ENCODE results near the gene CNTN1. TPM values are rescaled to one million over a fixed set of nuclear protein-coding genes. Genes with fewer than 3 reads are reported as not detected.

The CNTN1 gene
- total and polyA plus RNA-seq, 2 of the 13 experiments (the other 11 are each of a cell fraction or from before 2014, with no cell fraction given), result 0.01 to 0.07 TPM

DNA sequence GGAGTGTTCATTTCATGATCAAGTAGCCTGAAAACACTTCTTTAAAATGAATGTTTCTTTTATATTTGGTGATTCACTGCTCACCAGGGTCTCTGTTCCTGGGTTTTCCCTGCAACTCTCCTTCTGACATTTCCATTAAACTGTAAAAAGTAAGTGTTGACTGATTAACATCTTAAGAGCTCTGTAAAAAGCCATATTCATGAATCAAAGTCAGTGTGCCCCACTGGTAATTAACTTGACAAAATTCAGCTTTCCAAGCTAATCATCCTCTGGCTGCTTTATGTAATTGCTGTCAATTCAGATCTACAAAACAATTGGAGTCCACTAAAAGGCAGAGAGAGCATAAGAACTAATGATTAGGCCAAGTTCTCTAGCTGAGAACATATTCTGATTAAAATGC, 41.6 kb downstream of the CNTN1 start:
- intact Hi-C loops (cut with micrococcal nuclease; ENCODE audit: unreplicated experiment) (no loop called here), in situ Hi-C loops (cut with HindIII; ENCODE audit: extremely low pct_ligation_motif_present, low pct_unique_long_range_greater_than_20kb) (no loop called here)
- Histone ChIP-seq H3K27ac (ENCODE audit: extremely low read length, insufficient read depth, low read length) (no peak overlapping the region), H3K27me3 (ENCODE audit: control insufficient read depth in 1 of 2, insufficient read depth in 2 of 2, low read length in 2 of 2) (no peaks in the 10 kb centered on the region), H3K4me1 (ENCODE audit: insufficient read depth, low read length) (no peaks in the 10 kb centered on the region), H3K9me3 (ENCODE audit: low read length) (no peaks in the 10 kb centered on the region), H3K9ac (ENCODE audit: insufficient read depth, low read depth, low read length) (no peak overlapping the region), H3K36me3 (replicated peaks in 1 of 2; ENCODE audit: control insufficient read depth in 1 of 2, insufficient read depth in 2 of 2, low read length in 2 of 2) (no peaks in the 10 kb centered on the region), H3K4me2 (ENCODE audit: low read depth, low read length) (no peak overlapping the region), H3K79me2 (ENCODE audit: insufficient read depth, low read length) (no peaks in the 10 kb centered on the region), H2AFZ (ENCODE audit: low read length) (no peak overlapping the region), H3K4me3 (replicated peaks in 1 of 3; ENCODE audit: insufficient read depth in 1 of 3, low read depth in 2 of 3, low read length in 3 of 3) (no peak overlapping the region), H4K20me1 (ENCODE audit: insufficient read depth, low read length) (no peaks in the 10 kb centered on the region)
- no TSS peak for BruUV-seq (replicated peaks)
- no peak for TF ChIP-seq ZNF251 (CRISPR knock-in tag; IDR thresholded peaks at IDR 0.05)
- no peak for TF ChIP-seq NRL (CRISPR knock-in tag; IDR thresholded peaks at IDR 0.05; ENCODE audit: borderline replicate concordance)
- TF ChIP-seq ZNF510 (CRISPR knock-in tag; IDR thresholded peaks at IDR 0.05; ENCODE audit: low read depth), result no peak
- TF ChIP-seq U2AF2 (IDR thresholded peaks at IDR 0.05; ENCODE audit: low read depth, low read length), result no peak
- no peak for TF ChIP-seq NFATC3 (CRISPR knock-in tag; IDR thresholded peaks at IDR 0.05)
- TF ChIP-seq MEIS2 (CRISPR knock-in tag; IDR thresholded peaks at IDR 0.05), result no peak
- no peak for TF ChIP-seq ZHX2 (IDR thresholded peaks at IDR 0.05; ENCODE audit: low read depth)
- TF ChIP-seq ZHX2 (CRISPR knock-in tag; IDR thresholded peaks at IDR 0.05; ENCODE audit: borderline replicate concordance), result no peak
- no peak for TF ChIP-seq ZNF33A (CRISPR knock-in tag; IDR thresholded peaks at IDR 0.05; ENCODE audit: borderline replicate concordance)
- TF ChIP-seq ZSCAN22 (CRISPR knock-in tag; IDR thresholded peaks at IDR 0.05), result no peak
- TF ChIP-seq ZFP41 (CRISPR knock-in tag; IDR thresholded peaks at IDR 0.05; ENCODE audit: borderline replicate concordance), result no peak
- TF ChIP-seq CBX5 (CRISPR knock-in tag; IDR thresholded peaks at IDR 0.05; ENCODE audit: borderline replicate concordance), result no peak
- no peak for TF ChIP-seq NFYB (CRISPR knock-in tag; IDR thresholded peaks at IDR 0.05)
- TF ChIP-seq SP5 (CRISPR knock-in tag; IDR thresholded peaks at IDR 0.05; ENCODE audit: borderline replicate concordance, low read depth), result no peak
- TF ChIP-seq, protein P1, sequence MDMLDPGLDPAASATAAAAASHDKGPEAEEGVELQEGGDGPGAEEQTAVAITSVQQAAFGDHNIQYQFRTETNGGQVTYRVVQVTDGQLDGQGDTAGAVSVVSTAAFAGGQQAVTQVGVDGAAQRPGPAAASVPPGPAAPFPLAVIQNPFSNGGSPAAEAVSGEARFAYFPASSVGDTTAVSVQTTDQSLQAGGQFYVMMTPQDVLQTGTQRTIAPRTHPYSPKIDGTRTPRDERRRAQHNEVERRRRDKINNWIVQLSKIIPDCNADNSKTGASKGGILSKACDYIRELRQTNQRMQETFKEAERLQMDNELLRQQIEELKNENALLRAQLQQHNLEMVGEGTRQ (IDR thresholded peaks at IDR 0.05; ENCODE audit: low read depth, low read length), result no peak
- TF ChIP-seq, protein P1 (CRISPR knock-in tag; IDR thresholded peaks at IDR 0.05; ENCODE audit: borderline replicate concordance), result no peak
- TF ChIP-seq GATAD1 (CRISPR knock-in tag; IDR thresholded peaks at IDR 0.05), result no peak
- no peak for TF ChIP-seq ZNF749 (CRISPR knock-in tag; IDR thresholded peaks at IDR 0.05; ENCODE audit: borderline replicate concordance)
- no peak for TF ChIP-seq ZNF234 (CRISPR knock-in tag; conservative IDR thresholded peaks at IDR 0.05)
- no peak for TF ChIP-seq XBP1 (CRISPR knock-in tag; IDR thresholded peaks at IDR 0.05)
- DNase-seq (ENCODE audit: low spot score), result no peak
- POLR2A ChIA-PET, result no interaction called here
- ATAC-seq, result no peak
- CTCF ChIA-PET (ENCODE audit: low intra/inter-chr PET ratio, low total read pairs), result no interaction called here
- no peak for FAIRE-seq

Data from HepG2 (cell line).